GM19455 (cell line): ENCODE measurements around the gene STC2.
"Not testable (repeated sequence)": the region's sequence is repeated elsewhere in the genome, so short reads cannot be mapped to it uniquely, and the experiment has no call there.

Source experiments
- ATAC-seq: cut with Tn5 transposase; IDR thresholded peaks from one replicate; pipeline ENCODE4 v1.9.1; 2021; ENCODE audit not compliant: unreplicated experiment

Gene STC2

GRCh38 chr5:173296737-173297676, 31.2 kb downstream of the STC2 start:
- ATAC-seq = no peak

- no peak for ATAC-seq
Observed at GRCh38 chr5:173295796-173296195, 32.4 kb downstream of the STC2 start.

- ATAC-seq = no peak
Observed at GRCh38 chr5:173294673-173295320, 33.4 kb downstream of the STC2 start.

GRCh38 chr5:173293817-173294672, 34.2 kb downstream of the STC2 start:
- ATAC-seq = no peak

GRCh38 chr5:173291722-173292658, 36.2 kb downstream of the STC2 start:
- no peak for ATAC-seq

GRCh38 chr5:173290477-173291131, 37.6 kb downstream of the STC2 start:
- ATAC-seq = no peak

- no peak for ATAC-seq
Observed at GRCh38 chr5:173289372-173289771, 38.8 kb downstream of the STC2 start.

GRCh38 chr5:173288632-173289031, 39.6 kb downstream of the STC2 start:
- ATAC-seq = no peak

- ATAC-seq = no peak
Observed at GRCh38 chr5:173287086-173287485, 41.1 kb downstream of the STC2 start.

- ATAC-seq = not testable (repeated sequence)
Observed at GRCh38 chr5:173284343-173284958, 43.8 kb downstream of the STC2 start.

GRCh38 chr5:173283318-173284288, 44.6 kb downstream of the STC2 start:
- ATAC-seq = peak; percentile 88

GRCh38 chr5:173282916-173283315, 45.3 kb downstream of the STC2 start:
- ATAC-seq = no peak

GRCh38 chr5:173281910-173282309, 46.3 kb downstream of the STC2 start:
- ATAC-seq = no peak

GRCh38 chr5:173279166-173279565, 49.0 kb downstream of the STC2 start:
- no peak for ATAC-seq

- no peak for ATAC-seq
Observed at GRCh38 chr5:173278641-173279040, 49.6 kb downstream of the STC2 start.

- ATAC-seq = no peak
Observed at GRCh38 chr5:173278172-173278571, 50.0 kb downstream of the STC2 start.

GRCh38 chr5:173274771-173275170, 53.4 kb downstream of the STC2 start:
- no peak for ATAC-seq

GRCh38 chr5:173271419-173271818, 56.8 kb downstream of the STC2 start:
- no peak for ATAC-seq
